SK-N-SH treated with all-trans-retinoic acid at 6 μM for 48 hours (cell line): ENCODE measurements around the gene TNC.

ENCODE experiments used
- ARNTL ChIP-seq: fragments of 450-650 bp; formaldehyde crosslinking; IDR thresholded peaks from 2 replicates; pipeline ENCODE4 v1.5.0; 2020; ENCODE audit warnings: low read depth, mild to moderate bottlenecking, moderate library complexity, borderline replicate concordance
- CREB5 ChIP-seq: fragments of 250-450 bp; sonication (Bioruptor Pico); IDR thresholded peaks from 2 replicates; pipeline ENCODE4 v1.5.1; 2020; ENCODE audit warnings: low read depth, mild to moderate bottlenecking, moderate library complexity
- CSDC2 ChIP-seq: fragments of 250-450 bp; sonication (Bioruptor Pico); IDR thresholded peaks from 2 replicates; pipeline ENCODE4 v1.5.0; 2020; ENCODE audit warnings: mild to moderate bottlenecking, moderate library complexity
- CSRNP3 ChIP-seq: fragments of 250-450 bp; sonication (Bioruptor Pico); IDR thresholded peaks from 2 replicates; pipeline ENCODE4 v1.5.1; 2021; ENCODE audit warnings: mild to moderate bottlenecking, moderate library complexity
- ESRRG ChIP-seq: fragments of 250-450 bp; sonication (Bioruptor Pico); IDR thresholded peaks from 2 replicates; pipeline ENCODE4 v1.6.1; 2021; ENCODE audit warnings: mild to moderate bottlenecking
- PATZ1 ChIP-seq: fragments of 250-450 bp; sonication (Bioruptor Pico); IDR thresholded peaks from 2 replicates; pipeline ENCODE4 v1.8.0; 2020; ENCODE audit warnings: mild to moderate bottlenecking, moderate library complexity, borderline replicate concordance
- RARB ChIP-seq: fragments of 250-450 bp; sonication (Bioruptor Pico); IDR thresholded peaks from 2 replicates; pipeline ENCODE4 v1.8.0; 2021; ENCODE audit warnings: mild to moderate bottlenecking, moderate library complexity
- TOX ChIP-seq: fragments of 250-450 bp; sonication (Bioruptor Pico); IDR thresholded peaks from 2 replicates; pipeline ENCODE4 v1.8.0; 2021; ENCODE audit warnings: mild to moderate bottlenecking, moderate library complexity, borderline replicate concordance
- TSHZ2 ChIP-seq: fragments of 250-450 bp; sonication (Bioruptor Pico); IDR thresholded peaks from 2 replicates; pipeline ENCODE4 v1.5.0; 2020; ENCODE audit warnings: mild to moderate bottlenecking, moderate library complexity
- ZFP3 ChIP-seq: fragments of 250-450 bp; sonication (Bioruptor Pico); IDR thresholded peaks from 2 replicates; pipeline ENCODE4 v1.5.0; 2020; ENCODE audit warnings: mild to moderate bottlenecking, moderate library complexity
- ZFP30 ChIP-seq: fragments of 450-650 bp; formaldehyde crosslinking; IDR thresholded peaks from 2 replicates; pipeline ENCODE4 v1.5.0; 2022; ENCODE audit warnings: mild to moderate bottlenecking, moderate library complexity
- ZNF70 ChIP-seq: fragments of 450-650 bp; formaldehyde crosslinking; IDR thresholded peaks from 2 replicates; pipeline ENCODE4 v1.5.0; 2020; ENCODE audit warnings: mild to moderate bottlenecking, moderate library complexity
- ZNF8 ChIP-seq: fragments of 450-650 bp; formaldehyde crosslinking; IDR thresholded peaks from 2 replicates; pipeline ENCODE4 v1.5.0; 2020; ENCODE audit warnings: mild to moderate bottlenecking, moderate library complexity

GRCh38 chr9:115063058-115063845 lies 54.7 kb downstream of the TNC start:
- TF ChIP-seq PATZ1 (no peak), ESRRG (CRISPR knock-in tag) (no peak), ARNTL (CRISPR knock-in tag) (no peak), ZFP3 (CRISPR knock-in tag) (no peak), TOX (no peak), ZNF8 (no peak), ZNF70 (CRISPR knock-in tag) (no peak), CSDC2 (no peak), TSHZ2 (CRISPR knock-in tag) (no peak), RARB (CRISPR knock-in tag) (no peak), CREB5 (no peak), ZFP30 (no peak), CSRNP3 (CRISPR knock-in tag) (no peak)
